ENCODE results near the gene PRICKLE2. TPM values are rescaled to one million over a fixed set of nuclear protein-coding genes. Genes with fewer than 3 reads are reported as not detected.

Gene PRICKLE2
- total RNA-seq, 1 donor from 2014 or later = 43.2 TPM

DNA sequence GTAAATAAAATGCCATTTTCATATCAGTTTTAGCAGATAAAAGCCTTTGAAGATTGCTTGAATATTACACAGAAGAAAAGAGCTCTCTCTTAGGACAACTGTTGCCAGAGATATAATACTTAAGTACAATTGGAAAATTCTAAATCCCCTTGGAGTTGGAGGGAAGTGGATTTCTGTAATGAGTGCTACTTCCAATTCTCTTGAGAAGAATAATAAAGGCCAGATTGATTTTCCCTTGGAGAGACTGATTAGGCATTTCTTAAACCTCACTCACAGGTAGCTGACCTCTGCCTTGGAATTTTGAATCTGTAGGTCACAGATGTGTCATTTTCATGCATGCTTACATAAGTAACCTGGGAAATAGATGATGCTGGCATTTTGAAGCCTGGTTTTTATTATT is 172.1 kb downstream of the PRICKLE2 start:
- TF ChIP-seq, protein P1, sequence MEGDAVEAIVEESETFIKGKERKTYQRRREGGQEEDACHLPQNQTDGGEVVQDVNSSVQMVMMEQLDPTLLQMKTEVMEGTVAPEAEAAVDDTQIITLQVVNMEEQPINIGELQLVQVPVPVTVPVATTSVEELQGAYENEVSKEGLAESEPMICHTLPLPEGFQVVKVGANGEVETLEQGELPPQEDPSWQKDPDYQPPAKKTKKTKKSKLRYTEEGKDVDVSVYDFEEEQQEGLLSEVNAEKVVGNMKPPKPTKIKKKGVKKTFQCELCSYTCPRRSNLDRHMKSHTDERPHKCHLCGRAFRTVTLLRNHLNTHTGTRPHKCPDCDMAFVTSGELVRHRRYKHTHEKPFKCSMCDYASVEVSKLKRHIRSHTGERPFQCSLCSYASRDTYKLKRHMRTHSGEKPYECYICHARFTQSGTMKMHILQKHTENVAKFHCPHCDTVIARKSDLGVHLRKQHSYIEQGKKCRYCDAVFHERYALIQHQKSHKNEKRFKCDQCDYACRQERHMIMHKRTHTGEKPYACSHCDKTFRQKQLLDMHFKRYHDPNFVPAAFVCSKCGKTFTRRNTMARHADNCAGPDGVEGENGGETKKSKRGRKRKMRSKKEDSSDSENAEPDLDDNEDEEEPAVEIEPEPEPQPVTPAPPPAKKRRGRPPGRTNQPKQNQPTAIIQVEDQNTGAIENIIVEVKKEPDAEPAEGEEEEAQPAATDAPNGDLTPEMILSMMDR (IDR thresholded peaks at IDR 0.05; ENCODE audit: unreplicated experiment) = no peak
- Mint-ChIP-seq H3K27ac (no peak overlapping the region), H3K9me3 (no peaks in the 10 kb centered on the region), H3K27me3 (ENCODE audit: low read depth) (peaks cover 9% of the 10 kb centered on the region), H3K4me3 (no peak overlapping the region), H3K36me3 (no peaks in the 10 kb centered on the region), H3K4me1 (peaks cover 8% of the 10 kb centered on the region)
- DNase-seq (ENCODE audit: low spot score in 2 of 2, unreplicated experiment in 2 of 2) = no peak

DNA sequence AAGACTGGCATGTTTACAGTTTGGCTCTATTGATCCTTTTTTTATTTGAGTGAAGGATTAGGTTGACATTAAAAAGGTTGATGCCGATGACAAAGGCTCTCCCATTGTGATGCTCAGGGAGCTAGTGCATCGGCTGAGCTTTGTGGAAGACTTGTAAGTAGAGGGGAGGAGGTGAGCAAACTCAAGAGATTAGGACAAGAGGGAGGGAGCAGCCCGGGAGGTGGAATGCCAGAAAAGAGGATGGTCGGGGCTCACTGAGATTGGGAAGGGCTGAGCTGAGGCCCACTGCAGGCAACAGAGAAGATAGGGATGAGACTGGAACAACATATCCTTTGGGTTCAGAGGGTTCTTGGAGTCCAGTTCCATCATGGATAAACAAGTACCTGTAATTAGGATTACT is 175.4 kb downstream of the PRICKLE2 start:
- no peak for DNase-seq (ENCODE audit: low spot score in 2 of 2, unreplicated experiment in 2 of 2)
- peaks cover 17% of the 10 kb centered on the region for H3K27me3 Mint-ChIP-seq (ENCODE audit: low read depth)
- no peak overlapping the region for H3K4me3 Mint-ChIP-seq
- no peak overlapping the region for H3K27ac Mint-ChIP-seq
- H3K36me3 Mint-ChIP-seq = no peaks in the 10 kb centered on the region
- TF ChIP-seq, protein P1 (IDR thresholded peaks at IDR 0.05; ENCODE audit: unreplicated experiment) = no peak
- H3K4me1 Mint-ChIP-seq = peaks cover 19% of the 10 kb centered on the region
- no peaks in the 10 kb centered on the region for H3K9me3 Mint-ChIP-seq

DNA sequence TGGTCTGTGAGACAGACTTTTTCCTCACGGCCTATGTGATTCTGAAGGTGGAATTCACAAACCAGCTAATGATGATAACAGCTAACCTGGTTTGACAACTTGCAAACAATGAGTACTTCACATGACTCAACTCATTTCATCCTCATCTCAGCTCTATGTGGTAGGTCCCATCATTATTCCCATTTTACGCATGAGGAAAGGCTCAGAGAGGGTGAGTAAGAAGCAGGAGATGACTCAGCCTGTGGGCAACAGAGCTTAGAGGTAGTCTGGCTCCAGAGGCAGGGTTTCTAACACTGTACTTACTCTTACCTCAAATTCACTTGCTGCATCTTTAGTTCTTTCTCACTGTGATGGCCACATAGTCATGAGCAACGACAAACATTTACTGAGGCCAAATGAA is 176.1 kb downstream of the PRICKLE2 start:
- Mint-ChIP-seq H3K27ac (no peak overlapping the region), H3K4me3 (no peak overlapping the region), H3K9me3 (no peaks in the 10 kb centered on the region), H3K36me3 (no peaks in the 10 kb centered on the region), H3K27me3 (ENCODE audit: low read depth) (peaks cover 17% of the 10 kb centered on the region), H3K4me1 (peaks cover 19% of the 10 kb centered on the region)
- TF ChIP-seq, protein P1 (IDR thresholded peaks at IDR 0.05; ENCODE audit: unreplicated experiment) = no peak
- no peak for DNase-seq (ENCODE audit: low spot score in 2 of 2, unreplicated experiment in 2 of 2)

GRCh38 chr3:64048631-64049061 is 176.6 kb downstream of the PRICKLE2 start:
- H3K4me1 Mint-ChIP-seq = peaks cover 19% of the 10 kb centered on the region
- no peak overlapping the region for H3K4me3 Mint-ChIP-seq
- no peaks in the 10 kb centered on the region for H3K36me3 Mint-ChIP-seq
- TF ChIP-seq, protein P1 (IDR thresholded peaks at IDR 0.05; ENCODE audit: unreplicated experiment) = no peak
- H3K9me3 Mint-ChIP-seq = no peaks in the 10 kb centered on the region
- H3K27me3 Mint-ChIP-seq (ENCODE audit: low read depth) = peaks cover 19% of the 10 kb centered on the region
- DNase-seq (ENCODE audit: low spot score in 2 of 2, unreplicated experiment in 2 of 2) = no peak
- no peak overlapping the region for H3K27ac Mint-ChIP-seq

GRCh38 chr3:64047787-64048186 is 177.5 kb downstream of the PRICKLE2 start:
- H3K27me3 Mint-ChIP-seq (ENCODE audit: low read depth) = peaks cover 19% of the 10 kb centered on the region
- H3K27ac Mint-ChIP-seq = peak overlapping the region; percentile 76
- H3K4me3 Mint-ChIP-seq = no peak overlapping the region
- no peak for DNase-seq (ENCODE audit: low spot score in 2 of 2, unreplicated experiment in 2 of 2)
- TF ChIP-seq, protein P1 (IDR thresholded peaks at IDR 0.05; ENCODE audit: unreplicated experiment) = no peak
- H3K36me3 Mint-ChIP-seq = no peaks in the 10 kb centered on the region
- peaks cover 19% of the 10 kb centered on the region for H3K4me1 Mint-ChIP-seq
- no peaks in the 10 kb centered on the region for H3K9me3 Mint-ChIP-seq
